ENCODE measurements around the gene SGIP1.

Gene SGIP1

GRCh38 chr1:66676613-66677298 is 142.8 kb downstream of the SGIP1 start:
- DNase-seq = no peak

DNA sequence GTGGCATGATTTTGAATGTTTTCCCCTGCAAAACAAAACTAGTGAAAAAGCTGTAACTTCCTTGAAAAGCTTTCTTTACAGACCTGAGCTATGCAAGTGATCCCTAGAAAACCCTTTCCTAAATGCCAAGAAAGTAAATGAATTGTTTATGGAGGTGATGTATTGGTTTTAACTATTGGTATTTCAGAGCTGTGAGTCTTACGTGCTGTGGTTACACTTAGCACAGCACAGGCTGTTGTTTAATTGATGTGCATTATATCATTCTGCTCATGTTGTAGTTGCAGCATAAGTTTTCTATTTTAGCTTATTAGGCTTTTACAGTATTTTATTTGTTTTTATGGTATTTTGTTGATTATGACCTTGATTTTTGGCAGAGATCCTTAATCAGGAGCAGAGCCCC is 144.2 kb downstream of the SGIP1 start:
- DNase-seq = no peak

GRCh38 chr1:66679140-66679539 is 145.2 kb downstream of the SGIP1 start:
- DNase-seq = no peak

GRCh38 chr1:66681686-66682085 is 147.7 kb downstream of the SGIP1 start:
- DNase-seq = no peak

- no peak for DNase-seq
Observed at GRCh38 chr1:66682106-66682505, 148.2 kb downstream of the SGIP1 start.

DNA sequence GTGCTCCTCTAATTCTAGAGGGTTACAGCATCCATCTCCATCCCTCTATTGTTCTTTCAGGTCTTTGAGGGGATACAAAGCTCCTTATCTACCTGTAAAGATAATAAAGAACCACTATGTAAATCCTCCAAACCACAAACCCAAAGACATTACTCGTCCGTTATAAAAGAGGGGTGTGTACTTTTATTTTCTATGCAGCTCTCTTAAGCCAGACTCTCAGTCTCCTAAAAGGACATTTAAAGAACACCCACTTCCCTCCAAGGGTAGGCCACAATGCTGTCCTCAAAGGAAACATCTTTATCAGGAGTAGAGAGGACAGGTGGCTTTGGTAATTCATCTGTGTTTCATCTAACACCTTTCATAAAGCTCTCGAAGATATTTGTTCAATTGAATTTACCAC is 150.4 kb downstream of the SGIP1 start:
- no peak for DNase-seq

- no peak for DNase-seq
Observed at GRCh38 chr1:66685265-66685664, 151.3 kb downstream of the SGIP1 start.

DNA sequence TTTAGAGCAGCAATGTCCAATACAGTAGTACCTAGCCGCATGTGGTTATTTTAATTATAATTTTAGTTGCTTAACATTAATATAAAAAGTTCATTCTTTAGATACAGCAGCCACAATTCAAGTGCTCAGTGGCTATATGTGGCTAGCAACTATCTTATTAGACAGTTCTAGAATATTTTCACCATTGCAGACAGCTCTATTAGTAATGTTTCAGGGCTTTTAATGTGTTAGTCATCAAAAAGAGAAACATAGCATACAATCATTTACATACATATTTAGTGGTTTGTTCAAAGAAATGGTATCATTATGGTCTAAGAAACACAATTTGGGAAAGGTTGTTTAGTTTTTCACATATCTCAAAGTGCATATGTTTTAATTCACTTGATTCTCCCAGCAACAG is 151.7 kb downstream of the SGIP1 start:
- DNase-seq = no peak

- no peak for DNase-seq
Observed at GRCh38 chr1:66686406-66686805, 152.5 kb downstream of the SGIP1 start.

DNA sequence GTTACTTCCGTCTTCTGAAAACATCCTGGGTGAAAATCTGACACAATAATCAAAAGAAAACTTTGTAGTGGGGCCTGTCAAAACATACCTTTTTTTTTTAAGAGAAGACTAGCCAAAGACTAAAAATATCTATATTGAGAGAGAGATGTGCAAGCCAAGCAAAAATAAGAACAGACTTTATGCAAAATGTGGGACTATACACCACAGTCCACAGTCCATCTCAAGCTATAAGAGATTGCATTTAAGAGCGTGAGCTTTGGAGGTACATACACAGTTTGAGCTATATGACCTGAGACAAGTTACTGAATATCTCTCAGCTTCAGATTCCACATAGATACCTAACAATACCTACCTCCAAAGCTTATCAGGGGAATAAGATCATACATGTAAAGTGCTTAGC is 153.4 kb downstream of the SGIP1 start:
- no peak for DNase-seq

- DNase-seq = no peak
Observed at GRCh38 chr1:66690666-66691381, 156.9 kb downstream of the SGIP1 start.

DNA sequence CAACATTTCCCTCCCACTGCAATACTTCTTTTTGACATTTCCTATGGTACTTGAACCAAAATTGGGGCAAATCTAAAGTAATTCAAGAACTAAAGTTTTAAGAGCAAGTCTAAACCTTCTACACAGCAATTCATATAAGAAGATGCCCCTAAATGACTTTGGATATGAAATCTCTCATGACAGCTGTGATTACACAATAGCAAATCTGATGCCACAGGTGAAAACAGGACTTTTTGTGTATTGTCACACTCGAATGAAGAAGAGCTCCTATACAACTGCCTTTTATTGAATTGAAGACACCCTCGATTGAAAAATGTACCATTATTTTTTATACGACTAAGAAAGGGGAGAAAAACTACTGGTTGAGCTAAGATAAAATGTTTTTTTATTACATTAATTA is 158.7 kb downstream of the SGIP1 start:
- DNase-seq = no peak

DNA sequence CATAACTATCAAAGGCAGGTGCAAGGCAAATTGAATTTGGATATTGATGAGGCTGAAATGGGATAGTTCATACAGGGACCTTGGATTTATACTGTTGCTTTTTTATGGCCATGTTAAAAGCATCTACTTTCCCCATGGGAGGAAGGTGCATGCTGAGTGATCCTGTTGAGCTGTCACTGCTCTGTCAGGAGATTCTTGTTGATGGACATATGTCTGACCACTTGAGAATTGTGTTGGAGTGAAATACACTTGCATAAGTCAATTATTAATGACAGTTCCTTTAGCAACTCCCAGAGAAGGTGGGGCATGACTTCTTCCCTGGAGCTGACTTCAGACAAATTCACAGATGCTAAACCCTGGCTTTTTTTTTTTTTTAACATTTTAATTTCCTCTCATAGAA is 159.9 kb downstream of the SGIP1 start:
- DNase-seq = no peak

- DNase-seq = no peak
Observed at GRCh38 chr1:66695116-66695515, 161.2 kb downstream of the SGIP1 start.

DNA sequence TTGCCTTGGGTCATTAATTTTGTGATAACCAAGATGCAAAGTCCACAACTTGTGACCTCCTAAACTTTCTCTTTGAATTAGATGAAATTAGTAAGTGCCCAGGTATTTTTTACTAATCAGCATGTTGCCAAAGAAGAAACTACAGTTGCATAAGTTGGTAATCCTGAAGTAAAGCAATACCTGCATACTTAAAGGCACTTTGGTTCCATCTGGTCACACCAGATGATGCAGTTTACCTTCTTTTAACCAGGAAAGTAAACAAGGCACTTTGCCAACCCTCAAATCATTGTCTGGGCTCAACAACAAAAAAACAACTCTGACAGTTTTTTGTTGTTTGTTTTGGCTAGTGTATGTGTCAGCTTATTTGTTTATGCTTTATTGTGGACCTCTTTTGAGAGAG is 162.8 kb downstream of the SGIP1 start:
- DNase-seq = no peak

GRCh38 chr1:66699213-66699612 is 165.3 kb downstream of the SGIP1 start:
- DNase-seq = no peak

DNA sequence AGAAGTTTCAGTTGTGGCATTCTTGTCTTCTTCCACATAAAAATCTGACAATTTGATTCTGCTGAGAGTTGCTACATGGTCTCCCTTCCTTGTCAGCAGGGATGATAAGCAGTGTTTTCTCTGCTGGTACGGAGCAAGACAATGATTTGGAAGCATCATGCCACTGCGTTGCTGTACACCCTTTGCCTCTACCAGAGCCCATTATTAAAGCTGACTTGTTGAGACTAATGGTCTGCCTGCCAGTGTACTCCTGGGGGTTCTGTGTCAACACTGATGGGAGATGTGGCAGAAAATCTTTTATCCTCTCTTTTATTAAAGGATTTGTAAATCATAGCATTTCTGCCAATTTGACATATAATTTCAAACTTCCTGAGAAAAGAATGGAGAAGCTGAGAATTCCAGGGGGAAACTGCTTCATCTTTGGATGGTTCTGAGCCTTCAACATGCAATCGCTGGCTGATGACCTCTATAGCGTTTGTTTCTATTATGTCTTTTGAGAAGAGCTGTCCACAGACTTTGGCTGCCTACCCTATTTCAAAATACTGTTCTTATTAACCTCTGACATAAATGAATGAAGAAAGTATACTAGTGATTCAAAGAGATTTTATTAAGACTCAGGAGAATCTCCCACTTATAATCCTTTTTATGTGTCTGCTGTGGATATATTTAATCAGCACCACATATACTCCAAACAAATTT is 170.4 kb downstream of the SGIP1 start:
- DNase-seq = no peak

DNA sequence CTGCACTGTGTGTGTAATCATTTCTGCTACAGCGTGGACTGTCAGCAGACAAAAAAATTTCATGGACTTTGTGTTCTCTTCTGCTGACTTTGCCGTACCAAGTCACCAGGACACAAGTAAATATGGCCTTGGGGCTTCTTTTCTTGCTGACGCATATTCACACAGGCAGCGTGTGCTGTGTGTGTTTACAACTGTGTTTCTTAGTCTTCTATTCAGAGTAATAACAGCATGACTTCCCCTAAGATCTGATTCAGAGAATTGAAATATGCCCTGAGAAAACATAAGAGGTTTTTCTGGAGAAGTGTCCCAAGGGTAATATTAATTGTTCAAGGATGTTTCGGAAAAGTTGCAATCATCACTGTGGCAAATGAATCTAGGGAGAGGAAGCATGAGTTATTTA is 171.2 kb downstream of the SGIP1 start:
- DNase-seq = no peak

GRCh38 chr1:66711420-66711819 is 177.5 kb downstream of the SGIP1 start:
- peak in 1 of 56 donors; percentile 1 for DNase-seq

- DNase-seq = no peak
Observed at GRCh38 chr1:66712839-66713238, 178.9 kb downstream of the SGIP1 start.

DNA sequence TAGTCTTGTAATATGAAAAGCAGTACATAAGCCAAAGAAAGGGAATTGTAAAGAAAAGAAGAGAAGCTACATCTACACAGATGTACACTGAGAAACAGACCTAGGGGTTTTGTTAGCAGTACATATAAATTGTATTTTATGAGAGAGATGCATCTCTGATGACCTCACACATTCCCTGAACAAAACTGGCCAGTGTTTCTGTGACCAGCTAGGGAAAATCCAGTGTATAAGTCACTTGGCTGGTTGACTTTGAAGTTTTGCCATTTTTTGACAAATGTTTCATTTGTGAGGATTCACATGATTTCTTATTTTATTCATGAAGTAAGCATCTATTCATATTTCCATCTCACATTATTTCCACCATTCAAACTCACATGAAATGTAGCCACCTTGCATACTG is 190.0 kb downstream of the SGIP1 start:
- DNase-seq = peak in 2 of 56 donors; percentile 3 to 12

DNA sequence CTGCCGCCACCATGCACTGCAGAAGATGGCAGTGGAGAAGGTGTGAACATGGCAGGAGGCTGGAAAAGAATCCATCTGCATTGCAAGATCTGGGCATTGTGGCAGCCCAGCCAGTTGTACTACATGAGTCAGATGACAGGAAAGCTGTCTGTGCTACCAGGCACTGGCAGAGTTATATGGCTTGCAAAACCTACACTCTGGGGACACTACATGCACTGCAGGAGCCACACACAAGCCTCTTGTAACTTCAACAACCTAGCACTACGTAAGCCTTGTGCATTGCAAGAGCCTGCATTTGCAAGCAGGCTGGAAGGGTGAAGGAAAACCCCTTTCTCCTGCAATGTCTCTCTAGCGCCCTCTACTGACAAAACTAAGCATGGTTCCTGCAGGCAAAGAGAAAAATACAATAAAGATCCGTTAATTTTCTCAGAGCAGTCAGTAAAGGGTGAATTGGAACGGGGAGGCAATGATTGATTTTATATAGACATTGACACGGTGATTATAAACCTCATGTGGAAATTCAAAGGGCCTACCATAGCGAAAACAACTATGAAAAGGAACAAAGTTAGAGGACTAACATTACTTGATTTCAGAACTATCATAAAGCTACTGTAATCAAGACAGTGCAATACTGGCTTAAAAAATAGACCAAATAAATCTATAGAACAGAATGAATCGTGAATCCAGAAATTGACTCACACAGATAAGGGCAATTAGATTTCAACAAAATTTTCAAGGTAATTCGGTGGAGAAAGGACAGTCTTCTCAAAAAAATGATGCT is 192.1 kb downstream of the SGIP1 start:
- peak in 38 of 56 donors; percentile 1 to 74 (median 23) for DNase-seq
